NCI-H82 treated with DMSO at 0.1 percent for 48 hours (cell line): ENCODE results near the gene HTATIP2.
"Not testable (repeated sequence)": the region's sequence is repeated elsewhere in the genome, so short reads cannot be mapped to it uniquely, and the experiment has no call there.

Source experiments
- DNase-seq: peaks from one replicate; lab custom pipeline; 2025; ENCODE audit not compliant: unreplicated experiment; lab: John Stamatoyannopoulos, UW

Gene HTATIP2

GRCh38 chr11:20363500-20364340 is at the start of gene HTATIP2:
TSS of gene HTATIP2 (plus strand) at chr11:20363714. CDS start at chr11:20364238, 524 bp downstream.
- no peak for DNase-seq

GRCh38 chr11:20315800-20316199 is 47.7 kb upstream of the HTATIP2 start:
- DNase-seq = no peak

GRCh38 chr11:20321177-20321576 is 42.3 kb upstream of the HTATIP2 start:
- no peak for DNase-seq

- DNase-seq = peak; percentile 81
These were observed 36.1 kb upstream of the HTATIP2 start for GRCh38 chr11:20327377-20327935.

GRCh38 chr11:20336056-20336455 is 27.5 kb upstream of the HTATIP2 start:
- DNase-seq = no peak

- peak; percentile 20 for DNase-seq
These were observed 25.9 kb upstream of the HTATIP2 start for GRCh38 chr11:20337526-20338154.

- peak; percentile 93 for DNase-seq
These were observed 21.0 kb upstream of the HTATIP2 start for GRCh38 chr11:20342347-20343141.

- DNase-seq = no peak
These were observed 12.4 kb upstream of the HTATIP2 start for GRCh38 chr11:20351136-20351535.

GRCh38 chr11:20351751-20352262 is 11.7 kb upstream of the HTATIP2 start:
- no peak for DNase-seq

- DNase-seq = peak; percentile 26
These were observed 9.6 kb upstream of the HTATIP2 start for GRCh38 chr11:20353829-20354434.

- DNase-seq = peak; percentile 28
These were observed 8.0 kb upstream of the HTATIP2 start for GRCh38 chr11:20355221-20356219.

- DNase-seq = no peak
These were observed 6.4 kb upstream of the HTATIP2 start for GRCh38 chr11:20357150-20357549.

- DNase-seq = no peak
These were observed 2.9 kb upstream of the HTATIP2 start for GRCh38 chr11:20360650-20361049.

GRCh38 chr11:20362481-20362880 is 1.0 kb upstream of the HTATIP2 start:
- DNase-seq = no peak

GRCh38 chr11:20363149-20363499 is 390 bp upstream of the HTATIP2 start:
- no peak for DNase-seq

GRCh38 chr11:20364341-20364792 is 853 bp downstream of the HTATIP2 start:
- DNase-seq = no peak

GRCh38 chr11:20365465-20365864 is 2.0 kb downstream of the HTATIP2 start:
- DNase-seq = not testable (repeated sequence)

GRCh38 chr11:20367313-20367948 is 3.9 kb downstream of the HTATIP2 start:
- DNase-seq = no peak

- DNase-seq = peak; percentile 50
These were observed 4.9 kb downstream of the HTATIP2 start for GRCh38 chr11:20368438-20368837.
